K562 (cell line): ENCODE data around the gene CABP4. TPM values are rescaled to one million over a fixed set of nuclear protein-coding genes. Genes with fewer than 3 reads are reported as not detected.

ENCODE experiments used
- BDP1 ChIP-seq: IDR thresholded peaks from 3 replicates; pipeline ENCODE4 v1.6.1; 2011; ENCODE audit not compliant: insufficient read length, insufficient read depth
- KAT8 ChIP-seq: fragments of 450-650 bp; IDR thresholded peaks from 2 replicates; pipeline ENCODE4 v1.6.1; 2016; ENCODE audit warnings: low read depth, mild to moderate bottlenecking
- PRDM10 ChIP-seq: fragments of 450-650 bp; IDR thresholded peaks from 2 replicates; pipeline ENCODE4 v1.6.1; 2018; ENCODE audit not compliant: partially characterized antibody
- TBL1XR1 ChIP-seq, 2 experiments: IDR thresholded peaks; 2 replicates each; pipeline ENCODE4 v1.6.1; 2012; ENCODE audit warnings: improper control_type of control experiment in 2 of 2, low read length in 2 of 2, mild to moderate bottlenecking in 1 of 2
- ZBTB2 ChIP-seq: fragments of 450-650 bp; IDR thresholded peaks from 2 replicates; pipeline ENCODE4 v1.6.1; 2016; ENCODE audit warnings: antibody characterized with exemption
- ZFX ChIP-seq: sonication (generic); formaldehyde crosslinking; IDR thresholded peaks from 2 replicates; pipeline ENCODE4 v1.8.0; 2022; ENCODE audit warnings: mild to moderate bottlenecking, missing genetic modification reagents, moderate library complexity
- ZNF408 ChIP-seq: fragments of 250-450 bp; sonication (Bioruptor Pico); IDR thresholded peaks from 2 replicates; pipeline ENCODE4 v1.4.0; 2020; ENCODE audit warnings: low read depth, mild to moderate bottlenecking, moderate library complexity
- polyA plus RNA-seq, 8 experiments: library from polyadenylated mRNA; depleted of rRNA in 4 of 8; stranded (reverse) in 5 of 8; unstranded in 3 of 8; fragments of >200 nt; fragmentation: Nextera tagmentation in 2 of 8; fragmentation: Illumina TruSeq in 1 of 8; extraction: Ambion mirVana in 2 of 8; extraction: Trizol in 1 of 8; gene quantifications; 2 replicates each; pipeline versions ENCODE4 v1.2.1 to v1.2.3, GENCODE V29; 2011 to 2014; ENCODE audit warnings: inconsistent platforms in 1 of 8, missing spikeins in 1 of 8
- total RNA-seq, 7 experiments: library from RNA; depleted of rRNA in 6 of 7; stranded (reverse); fragments of >200 nt in 6 of 7; fragmentation: Illumina TruSeq in 2 of 7; extraction: Trizol in 2 of 7; gene quantifications; 2 replicates each; pipeline versions ENCODE4 v1.2.1 to v1.2.3, GENCODE V29; 2011 to 2021; ENCODE audit warnings: low replicate concordance in 1 of 7

The CABP4 gene
- total and polyA plus RNA-seq, 9 of the 15 experiments (the other 6 are each of a cell fraction or from before 2014, with no cell fraction given): 0.11 TPM; not detected in 8

GRCh38 chr11:67438158-67438902, 16.8 kb upstream of the CABP4 start (continued):
- TF ChIP-seq ZBTB2 (no peak), ZNF408 (CRISPR knock-in tag) (no peak), KAT8 (no peak), PRDM10 (no peak), ZFX (CRISPR knock-in tag) (peak; percentile 35; the same call in 1 of the 2 replicates), BDP1 (no peak), TBL1XR1 (IDR thresholded peaks at IDR 0.05; ENCODE audit: low read length in 2 of 2) (no peak)
